T-helper 1 cell (primary cell): Measurements from ENCODE around the gene ATL2.

ENCODE experiments used
- DNase-seq, 5 donors: peaks; one replicate each; pipeline ENCODE4 v3.0.0-alpha.2; 2012 to 2020

ATL2 gene

GRCh38 chr2:38244301-38244700, 132.8 kb downstream of the ATL2 start:
- no peak for DNase-seq
